Inflammatory macrophage treated with lipopolysaccharide for 1 hour (primary cell): ENCODE data around the gene TRPM3.

Experiments
- DNase-seq, 2 donors: peaks; one replicate each; pipeline ENCODE4 v3.0.0-alpha.2; 2020 to 2022

TRPM3 gene

DNA sequence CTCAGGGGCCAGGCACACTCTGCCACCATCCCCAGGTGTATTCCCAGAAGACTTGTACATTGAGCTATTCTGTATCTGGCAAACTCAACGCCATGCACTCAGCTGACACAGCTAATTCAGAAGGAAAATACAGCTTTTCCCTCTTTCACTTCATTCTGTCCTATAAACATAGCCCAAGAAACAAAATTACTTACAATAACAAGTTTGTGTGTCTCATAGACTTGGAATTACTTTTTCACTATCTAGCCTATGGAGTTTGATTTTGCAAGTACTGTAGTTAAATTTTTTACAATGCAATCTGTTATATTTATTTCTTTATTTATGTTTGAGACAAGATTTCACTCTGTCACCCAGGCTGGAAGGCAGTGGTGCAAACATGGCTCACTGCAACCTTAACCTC, 581.9 kb downstream of the TRPM3 start:
- no peak for DNase-seq

DNA sequence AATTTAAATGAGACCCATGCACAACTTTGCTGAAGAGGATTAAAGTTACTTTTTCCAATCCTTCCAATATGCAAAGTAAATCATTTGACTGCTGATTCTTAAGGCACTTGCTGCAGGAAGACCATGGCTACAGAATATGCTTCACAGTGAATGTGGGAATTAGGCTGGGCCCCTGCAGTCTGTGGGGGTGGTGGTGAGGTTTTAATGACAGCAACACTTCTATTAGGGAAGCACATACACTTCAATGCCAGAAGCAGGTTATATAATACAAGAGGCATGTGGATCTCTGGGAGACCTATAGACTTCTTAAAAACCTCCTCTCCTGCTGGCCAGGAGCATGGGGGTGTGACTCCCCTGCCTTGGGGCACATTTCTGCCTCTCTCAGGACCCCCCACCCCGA, 582.4 kb downstream of the TRPM3 start:
- peak in 1 of 2 donors; percentile 38 for DNase-seq

DNA sequence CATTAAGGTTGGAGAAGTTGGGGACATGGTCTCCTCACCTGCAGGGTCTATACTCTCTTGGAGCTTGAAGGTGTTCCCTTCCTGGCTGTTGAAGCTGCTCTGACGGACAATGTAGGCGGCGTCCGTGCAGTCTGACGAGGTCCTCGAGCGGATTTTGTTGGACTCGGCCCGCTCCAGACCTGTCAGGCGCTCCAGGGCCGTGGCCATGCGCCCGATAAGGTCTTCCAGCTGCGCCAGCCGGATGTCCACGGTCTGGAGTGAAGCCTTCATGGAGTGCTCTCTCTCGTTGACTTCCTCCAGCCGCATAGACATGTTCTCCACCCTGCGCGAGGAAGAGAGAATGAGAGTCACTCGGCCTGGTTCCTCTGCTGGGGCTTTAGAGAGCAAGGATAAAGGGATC, 584.3 kb downstream of the TRPM3 start:
- no peak for DNase-seq

DNA sequence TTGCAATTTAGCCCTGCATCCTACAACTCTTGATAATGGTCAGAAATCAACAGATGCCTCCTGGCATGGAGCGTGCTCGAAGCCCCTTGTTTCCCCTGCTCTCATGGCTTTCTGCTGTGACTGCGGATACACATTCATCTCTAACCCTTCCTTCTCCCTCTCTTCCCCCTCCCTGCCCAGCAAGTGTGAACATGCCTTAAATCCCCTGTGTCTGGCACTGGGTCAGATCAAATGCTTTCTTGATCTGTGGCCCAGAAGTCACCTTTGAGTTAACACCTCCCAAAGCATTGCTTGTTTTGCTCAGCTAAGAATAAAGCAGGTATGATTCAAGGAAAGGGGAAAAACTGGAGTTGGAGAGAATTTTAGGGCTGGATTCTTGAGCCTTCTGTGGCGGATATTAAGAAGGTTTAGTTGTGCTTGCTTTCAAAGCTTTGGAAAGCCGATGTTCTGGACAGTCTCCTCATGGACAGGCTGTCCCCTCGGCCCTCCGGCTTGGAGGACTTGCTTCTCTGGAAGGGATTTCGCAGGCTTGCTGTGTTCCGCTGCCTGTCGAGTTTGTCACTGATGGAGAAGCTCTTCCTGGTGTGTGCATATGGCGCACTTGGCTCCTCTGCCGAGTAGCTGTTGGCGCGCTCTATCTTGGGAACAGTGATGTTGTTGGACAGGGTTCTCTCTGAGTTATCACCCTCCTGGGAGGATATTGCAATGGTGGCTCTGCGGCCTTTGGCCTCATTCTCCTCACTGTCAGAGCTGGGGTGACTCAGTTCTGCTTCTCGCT, 585.7 kb downstream of the TRPM3 start:
- no peak for DNase-seq

DNA sequence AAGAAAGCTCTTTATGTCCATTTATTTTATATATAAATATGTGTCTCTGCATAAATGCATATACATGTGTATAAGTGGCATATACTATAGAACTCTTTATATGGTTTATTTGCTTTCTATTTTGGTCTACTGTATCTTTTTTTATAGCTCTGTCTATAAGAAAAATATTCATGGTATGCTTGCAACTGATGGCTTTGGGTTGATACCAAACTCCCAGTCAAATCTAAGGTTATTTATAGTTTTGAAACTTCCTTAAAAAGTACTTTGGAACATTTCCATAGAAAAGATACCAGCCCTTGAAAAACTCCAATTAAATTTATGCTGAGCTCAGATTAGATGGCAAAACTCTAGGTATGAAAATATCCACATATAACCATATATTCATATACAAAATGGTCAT, 587.0 kb downstream of the TRPM3 start:
- no peak for DNase-seq

DNA sequence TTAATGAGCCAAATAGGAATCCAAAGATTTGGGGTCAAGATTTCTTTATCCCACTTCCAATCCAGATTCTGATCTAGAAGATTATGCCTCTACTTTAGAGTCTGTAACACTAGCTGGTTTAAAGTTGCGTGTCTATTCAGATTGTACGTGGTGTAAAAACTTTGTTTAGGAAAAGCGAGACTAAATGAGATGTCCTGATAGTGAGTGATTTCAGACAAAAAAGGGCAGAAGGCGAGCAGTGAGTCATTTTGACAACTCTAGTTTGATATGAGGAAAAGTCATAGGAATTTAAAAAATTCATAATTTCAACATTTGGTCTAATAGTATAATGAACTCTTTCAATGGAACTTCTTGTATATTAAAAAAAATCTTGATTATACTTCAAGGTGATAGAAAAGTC, 587.4 kb downstream of the TRPM3 start:
- DNase-seq: no peak

DNA sequence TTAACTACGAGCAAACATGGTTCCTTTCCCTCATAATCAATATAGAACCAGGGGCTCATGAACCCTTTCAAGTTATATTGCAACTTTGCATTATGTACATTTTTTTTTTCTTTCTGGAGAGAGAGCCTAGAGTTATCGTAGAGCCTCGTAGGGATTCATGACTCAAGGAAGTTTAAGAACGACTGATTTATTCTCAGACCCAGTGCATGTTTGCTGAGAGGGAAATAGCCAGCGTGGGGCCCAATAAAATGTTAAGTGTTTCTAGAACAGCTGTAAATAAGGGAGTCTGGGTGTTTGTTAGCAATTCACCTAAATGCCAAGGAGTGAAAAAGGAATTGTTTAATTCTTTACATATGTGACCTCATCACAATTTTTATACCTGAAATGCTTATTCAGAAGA, 587.9 kb downstream of the TRPM3 start:
- DNase-seq: no peak

DNA sequence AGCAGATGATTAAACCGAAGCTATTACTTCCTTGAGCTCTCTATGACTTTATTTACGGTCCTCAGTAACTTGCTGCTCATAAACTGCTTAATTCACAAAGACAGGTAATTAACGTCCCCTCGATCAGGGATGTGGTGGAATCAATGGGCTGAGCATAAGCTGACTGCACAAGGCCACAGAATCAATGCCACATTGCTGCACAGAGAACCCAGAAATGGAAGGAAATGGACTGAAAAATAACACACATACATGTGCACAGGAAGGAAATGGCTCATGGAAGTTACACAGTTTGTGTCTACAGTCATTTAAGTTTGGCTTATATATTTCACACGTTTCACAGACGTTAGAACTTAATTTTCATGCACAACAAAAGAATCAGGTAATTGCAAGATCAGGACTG, 588.7 kb downstream of the TRPM3 start:
- no peak for DNase-seq

DNA sequence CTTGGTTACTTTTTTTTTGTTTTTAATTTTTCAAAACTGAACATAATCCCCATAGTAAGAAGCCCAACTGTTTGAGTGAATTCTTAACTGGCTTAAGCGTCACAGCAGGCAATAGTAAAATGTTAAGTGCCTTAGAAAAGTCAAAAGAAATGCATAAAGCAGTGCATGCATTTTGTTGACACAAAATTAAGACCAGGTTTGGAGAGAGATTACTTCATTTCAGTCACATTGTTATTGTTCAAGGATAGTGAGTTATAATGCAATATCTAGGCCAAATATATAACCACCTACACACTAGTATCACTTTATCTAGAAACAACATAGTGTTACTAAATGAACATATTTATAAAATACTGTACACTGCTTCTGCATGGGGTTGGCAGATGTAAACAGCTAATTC, 590.1 kb downstream of the TRPM3 start:
- DNase-seq: peak in 1 of 2 donors; percentile 47

DNA sequence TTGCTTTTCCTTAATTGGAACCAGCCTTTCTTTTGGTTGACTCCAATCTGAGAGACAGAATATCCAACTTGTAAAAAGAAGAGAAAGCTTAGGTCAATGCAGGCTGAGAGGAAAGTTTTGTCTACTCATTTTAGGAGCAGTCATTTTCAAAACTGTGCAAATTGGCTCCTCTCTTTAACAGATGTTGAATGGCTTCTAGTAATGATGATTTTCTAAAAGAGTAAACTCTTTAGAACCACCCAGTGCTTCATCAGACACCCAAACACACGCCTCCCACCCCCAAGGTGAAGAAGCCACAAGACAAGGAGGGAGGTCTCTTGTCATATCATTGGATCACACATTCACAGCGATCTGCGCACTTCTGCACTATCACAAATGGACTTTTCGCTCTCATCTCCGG, 590.7 kb downstream of the TRPM3 start:
- DNase-seq: no peak

DNA sequence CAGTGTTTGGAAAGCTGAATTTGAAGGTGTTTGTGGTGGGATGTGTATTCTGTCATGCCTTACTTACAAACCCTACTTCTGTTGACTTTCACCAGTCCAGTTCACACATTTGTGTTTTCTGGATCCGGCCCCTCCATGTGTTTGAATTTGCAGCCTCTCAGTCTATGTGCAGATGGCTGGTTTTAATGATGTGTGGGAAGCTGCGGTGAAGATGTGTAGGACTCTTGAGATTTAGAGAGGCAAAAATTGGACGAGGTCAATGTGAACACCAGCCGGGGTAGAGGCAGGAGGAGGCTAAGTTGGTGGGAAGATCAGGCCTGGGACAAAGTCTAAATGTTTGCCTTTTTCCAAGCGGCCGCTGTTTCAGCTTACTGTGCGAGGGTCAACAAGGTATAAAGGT, 591.6 kb downstream of the TRPM3 start:
- no peak for DNase-seq

DNA sequence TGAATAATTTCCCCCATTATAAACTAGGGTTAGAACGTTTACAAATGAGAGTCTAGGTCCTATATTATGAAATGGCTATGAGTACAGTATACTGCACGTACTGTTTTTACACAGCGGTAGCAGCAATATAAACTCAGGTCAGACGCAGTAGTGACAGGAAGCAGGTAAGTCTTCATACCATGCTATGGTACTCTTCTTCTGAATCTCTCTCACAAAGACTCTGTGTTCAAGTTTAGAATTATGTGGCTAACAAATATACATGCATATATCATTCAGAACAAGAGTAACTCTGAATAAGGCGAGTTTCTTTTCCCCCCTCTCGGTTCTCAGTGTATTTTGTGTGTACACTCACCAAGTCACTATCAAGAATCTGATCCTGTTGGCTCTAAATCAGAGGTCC, 592.0 kb downstream of the TRPM3 start:
- no peak for DNase-seq

DNA sequence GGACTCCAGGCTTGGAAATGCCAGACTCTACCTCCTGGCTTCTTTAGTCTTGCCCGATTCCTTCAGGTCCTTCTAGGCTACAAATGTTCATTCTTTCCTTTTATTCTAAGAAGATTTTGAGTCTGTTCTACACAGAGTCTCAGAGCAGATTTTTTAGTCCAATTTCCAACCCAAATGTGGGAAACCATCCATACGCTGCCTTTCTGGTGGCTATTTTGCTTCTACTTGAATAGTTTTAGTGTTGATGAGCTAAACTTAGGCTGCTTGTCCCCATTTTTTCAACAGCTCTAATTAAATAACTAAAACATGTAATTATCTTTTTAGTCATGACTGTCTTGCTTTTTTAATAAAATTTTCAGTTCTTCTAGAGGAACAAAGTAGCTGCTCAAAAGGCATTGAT, 594.5 kb downstream of the TRPM3 start:
- no peak for DNase-seq

DNA sequence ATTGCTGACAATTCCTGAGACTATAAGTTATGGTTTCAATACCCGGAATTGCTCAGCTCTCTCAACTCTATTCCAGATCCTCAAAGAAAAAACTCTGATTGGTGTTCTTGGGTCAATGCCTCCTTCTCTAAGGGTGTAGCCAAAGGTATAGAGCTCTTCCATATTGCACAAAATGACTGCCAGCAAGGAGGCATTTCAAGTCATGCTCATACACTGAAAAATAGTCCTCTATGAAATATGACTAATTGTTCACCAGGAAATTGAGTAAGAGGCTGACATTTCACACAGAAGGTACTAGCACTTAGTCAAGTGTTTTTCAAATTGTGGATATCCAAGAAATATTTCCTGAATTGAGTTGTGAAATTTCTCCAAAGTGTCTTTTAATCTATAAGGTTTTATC, 595.9 kb downstream of the TRPM3 start:
- peak; percentile 80 to 87 for DNase-seq

DNA sequence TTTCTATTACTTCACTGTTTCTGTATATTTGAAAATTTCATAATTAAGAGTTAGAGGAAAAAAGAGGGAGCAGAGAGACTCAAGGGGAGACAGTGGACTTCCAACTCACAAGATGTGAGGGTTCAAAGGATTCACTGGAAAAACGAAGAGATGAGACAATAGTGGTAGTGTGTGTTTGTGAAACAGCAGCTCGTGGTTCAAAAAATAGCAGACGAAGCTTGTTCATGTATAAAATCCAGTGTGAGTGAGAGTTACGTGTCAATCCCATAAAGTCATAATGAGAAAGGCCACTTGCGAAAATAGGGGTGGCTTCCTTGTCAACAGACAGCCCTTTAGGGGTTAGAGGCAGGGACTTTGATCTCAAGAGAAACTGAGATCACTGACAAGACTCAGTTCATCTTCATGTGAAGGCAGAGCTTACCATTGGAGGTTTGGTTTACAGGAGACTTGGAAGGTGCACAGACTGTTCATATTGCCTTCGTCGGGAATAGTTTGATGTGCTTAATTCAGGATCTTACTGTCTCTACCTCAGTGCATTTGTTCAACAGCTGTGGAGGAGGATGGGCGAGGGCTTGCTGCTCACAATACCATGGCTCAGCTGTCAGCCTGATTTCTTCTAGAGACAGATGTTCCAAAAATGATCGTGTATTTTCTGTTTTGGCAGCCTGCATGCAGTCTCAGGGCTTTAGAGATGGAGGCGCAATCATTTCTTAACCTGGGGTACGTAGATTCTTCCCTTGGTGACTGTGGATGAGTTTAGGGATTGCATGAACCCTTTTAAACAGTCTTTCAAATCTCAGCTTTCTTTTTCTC, 601.3 kb downstream of the TRPM3 start:
- DNase-seq: no peak

DNA sequence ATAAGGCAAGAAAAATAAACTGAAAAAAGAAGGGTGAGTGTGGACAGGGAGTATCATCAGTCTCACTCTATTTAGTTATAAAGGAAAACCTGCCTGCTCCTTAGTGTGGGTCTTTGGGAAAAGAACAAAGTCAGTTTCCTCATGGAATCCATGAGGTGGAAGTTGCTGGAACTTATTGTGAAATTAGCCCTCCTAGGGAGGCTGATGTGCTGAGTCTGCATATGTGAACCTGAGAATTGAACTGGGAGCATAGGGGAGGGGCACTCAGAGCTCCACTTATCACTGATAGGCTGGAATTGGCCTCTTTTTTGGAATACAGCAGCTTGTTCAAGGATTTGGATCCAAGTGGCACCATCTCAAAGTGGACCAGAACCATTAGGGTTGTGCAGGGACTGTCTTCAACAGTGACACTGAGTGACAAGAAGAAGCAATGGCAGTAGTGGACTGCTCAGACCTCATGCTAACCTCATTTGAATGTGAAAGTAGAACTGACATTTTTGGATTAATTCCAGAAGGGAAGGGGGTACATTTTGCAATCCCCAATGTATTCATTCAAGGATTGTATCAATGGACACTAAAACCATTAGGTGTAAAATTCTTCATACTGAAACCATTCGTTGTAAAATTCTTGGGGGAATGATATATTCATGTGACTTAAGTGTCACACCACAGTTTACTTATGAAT, 603.4 kb downstream of the TRPM3 start:
- DNase-seq: peak; percentile 8 to 23

DNA sequence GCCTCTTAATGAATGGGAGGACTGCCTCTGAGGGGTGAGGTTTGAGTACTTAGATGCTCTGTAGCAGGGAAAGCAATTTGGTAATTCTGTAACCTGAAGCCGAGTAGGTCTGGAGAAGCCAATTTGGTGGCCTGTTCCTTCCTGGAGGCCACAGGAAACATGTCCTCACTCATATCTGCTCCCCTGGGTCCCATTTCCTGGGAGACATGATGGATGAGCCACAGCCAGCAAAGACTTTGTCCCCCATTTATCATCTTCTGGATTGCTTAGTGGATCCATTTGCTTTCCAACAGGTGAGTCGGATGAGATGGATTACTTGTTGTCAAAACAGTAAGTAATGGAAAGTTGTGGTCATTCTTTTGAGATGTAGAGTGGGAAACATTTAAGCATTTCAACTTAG, 607.1 kb downstream of the TRPM3 start:
- DNase-seq: no peak

DNA sequence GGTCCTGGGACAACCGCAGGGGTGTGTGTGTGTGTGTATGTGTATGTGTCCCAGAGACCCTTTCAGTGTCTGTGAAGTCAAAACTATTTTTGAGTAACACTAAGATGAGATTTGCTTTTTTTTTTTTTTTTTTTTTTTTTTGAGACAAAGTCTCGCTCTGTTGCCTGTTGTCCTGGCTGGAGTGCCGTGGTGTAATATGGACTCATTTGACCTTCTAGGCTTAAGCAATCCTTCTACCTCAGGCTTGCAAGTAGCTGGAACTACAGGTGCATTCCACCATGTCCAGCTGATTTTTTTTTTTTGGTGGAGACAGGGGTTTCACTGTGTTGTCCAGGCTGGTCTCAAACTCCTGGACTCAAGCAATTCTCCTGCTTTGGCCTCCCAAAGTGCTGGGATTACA, 609.6 kb downstream of the TRPM3 start:
- DNase-seq: no peak

DNA sequence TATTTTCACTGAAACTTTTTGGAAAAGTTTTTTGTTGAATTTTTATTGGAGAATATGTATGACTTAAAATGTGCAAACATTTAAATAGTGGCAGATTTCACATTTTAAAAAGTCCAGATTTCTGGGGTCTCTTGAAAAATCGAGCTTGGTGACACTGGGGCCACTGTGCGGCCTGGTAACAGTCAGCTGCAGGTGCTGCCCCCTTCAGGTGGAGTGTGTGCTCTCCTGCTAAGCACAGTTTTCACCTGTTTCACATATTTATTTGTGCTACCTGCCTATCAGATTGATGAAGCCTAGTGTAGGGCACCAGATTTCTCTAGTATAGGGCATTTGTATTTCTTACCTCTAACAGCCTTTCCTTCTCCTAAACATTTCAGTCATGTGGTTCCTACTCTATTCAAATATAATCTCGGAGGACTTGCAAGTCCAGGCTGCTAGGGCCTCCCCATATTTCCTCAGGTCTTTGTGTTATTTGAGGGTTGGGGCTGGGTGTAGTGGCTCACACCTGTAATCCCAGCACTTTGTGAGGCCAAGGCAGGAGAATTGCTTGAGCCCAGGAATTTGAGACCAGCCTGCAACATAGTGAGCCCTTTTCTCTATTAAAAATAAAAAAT, 611.2 kb downstream of the TRPM3 start:
- DNase-seq: peak in 1 of 2 donors; percentile 38

DNA sequence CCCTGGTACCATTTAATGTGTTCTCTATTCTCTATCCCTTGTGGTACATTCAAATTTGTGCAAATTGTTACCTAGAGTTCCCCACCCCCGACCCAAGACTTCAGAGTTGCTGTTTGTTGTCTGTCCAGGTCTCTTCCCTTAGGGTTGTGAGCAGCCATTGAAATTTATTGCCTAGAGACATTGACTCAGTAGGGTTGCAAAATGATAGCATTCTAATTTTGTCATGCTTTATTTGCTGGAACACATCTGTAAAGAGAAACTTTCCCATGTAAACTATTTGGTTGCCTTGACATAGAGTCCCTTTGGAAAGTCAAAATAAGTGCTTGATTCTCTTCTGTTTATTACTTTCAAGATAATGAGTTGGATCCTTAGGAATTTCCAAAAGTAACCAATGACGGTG, 615.3 kb downstream of the TRPM3 start:
- DNase-seq: no peak

DNA sequence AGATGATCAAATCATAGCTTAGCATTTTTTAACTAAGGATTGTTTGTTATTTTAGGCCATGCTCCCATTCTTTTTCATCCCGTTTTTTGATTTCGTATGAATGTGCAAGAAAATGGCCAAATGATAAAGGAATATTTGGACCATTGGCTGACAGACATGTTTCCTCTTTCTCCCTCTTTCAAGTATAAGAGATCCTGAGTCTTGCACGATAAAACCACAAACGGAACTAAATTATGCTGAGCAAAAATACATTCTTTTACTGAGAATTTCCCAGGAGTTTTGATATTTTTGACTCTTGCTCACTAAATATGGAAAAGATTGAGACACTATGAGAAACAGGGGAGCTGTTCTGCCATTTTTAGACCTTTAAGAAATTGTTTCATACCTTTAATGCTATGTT, 616.6 kb downstream of the TRPM3 start:
- DNase-seq: peak; percentile 81 to 85

DNA sequence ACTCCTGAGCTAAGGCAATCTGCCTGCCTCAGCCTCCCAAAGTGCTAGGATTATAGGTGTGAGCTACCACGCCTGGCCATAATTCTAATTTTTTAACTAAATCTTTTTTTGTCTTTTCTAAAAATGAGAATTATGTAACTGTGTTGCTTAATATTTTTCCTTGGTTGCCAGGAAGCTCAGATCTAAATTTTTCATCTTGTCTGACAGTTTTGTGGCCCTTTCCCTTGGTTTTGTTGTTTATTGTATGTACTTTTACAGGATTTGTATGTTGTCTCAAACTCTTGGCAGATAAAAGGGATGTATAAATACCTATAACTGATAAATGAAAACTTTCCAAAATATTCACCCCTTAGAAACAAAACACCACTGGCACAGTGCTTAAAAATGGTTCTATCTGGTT, 618.7 kb downstream of the TRPM3 start:
- no peak for DNase-seq

DNA sequence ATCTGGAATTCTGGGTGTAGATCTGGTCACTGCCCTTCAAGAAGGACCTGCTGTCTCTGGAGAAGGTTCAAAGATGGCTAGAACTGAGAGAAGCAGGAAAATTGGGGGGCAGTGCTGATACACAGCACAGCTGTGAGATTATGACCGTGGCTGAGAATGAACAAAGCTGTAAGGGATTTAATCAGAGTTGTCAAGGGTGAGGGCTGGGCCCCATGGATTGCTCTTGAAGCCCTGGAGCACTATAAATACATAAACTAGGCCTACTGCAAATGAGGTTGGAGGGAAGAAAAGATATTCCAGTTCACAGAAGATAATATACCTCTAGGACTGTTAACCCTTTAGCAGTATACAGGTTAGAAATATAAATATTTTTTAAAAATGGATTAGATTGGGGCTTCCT, 620.6 kb downstream of the TRPM3 start:
- no peak for DNase-seq
